Neural crest cell (in vitro differentiated cells): ENCODE measurements around the gene TNIK. TPM values are rescaled to one million over a fixed set of nuclear protein-coding genes. Genes with fewer than 3 reads are reported as not detected.
A peak's percentile ranks its signal among the peaks of the same experiment; 100 is the strongest.

Source experiments
- DNase-seq: peaks from one replicate; pipeline ENCODE4 v3.0.0; 2021; ENCODE audit warnings: low read depth, mixed read lengths, low spot score
- H3K27ac Mint-ChIP-seq: one replicate; pipeline ENCODE4 v1.8.0; 2021; ENCODE audit warnings: mild to moderate bottlenecking, mixed read lengths; ENCODE audit not compliant: unreplicated experiment
- H3K27me3 Mint-ChIP-seq: 2 replicates; pipeline ENCODE4 v1.8.0; 2021; ENCODE audit warnings: low read depth, mild to moderate bottlenecking, mixed read lengths
- H3K36me3 Mint-ChIP-seq: 2 replicates; pipeline ENCODE4 v1.8.0; 2021; ENCODE audit warnings: low read depth, mild to moderate bottlenecking, mixed read lengths
- H3K4me1 Mint-ChIP-seq: 2 replicates; pipeline ENCODE4 v1.8.0; 2021; ENCODE audit warnings: mixed read lengths
- H3K4me3 Mint-ChIP-seq: one replicate; pipeline ENCODE4 v1.8.0; 2021; ENCODE audit warnings: mild to moderate bottlenecking, mixed read lengths
- H3K9me3 Mint-ChIP-seq: 2 replicates; pipeline ENCODE4 v1.8.0; 2021; ENCODE audit warnings: mixed read lengths
- CTCF ChIP-seq: fragments of 200-600 bp; sonication (generic); conservative IDR thresholded peaks from 2 replicates; pipeline ENCODE4 v1.5.0; 2021; ENCODE audit warnings: antibody characterized with exemption, mild to moderate bottlenecking
- total RNA-seq: library from RNA; stranded (reverse); gene quantifications from 2 replicates; pipeline ENCODE4 v1.2.1, GENCODE V29; 2021

The TNIK gene
- total RNA-seq, 1 donor from 2014 or later: 32.3 TPM

- H3K27me3 Mint-ChIP-seq: no peaks in the 10 kb centered on the region
- no peak for DNase-seq
- peaks cover 3% of the 10 kb centered on the region for H3K36me3 Mint-ChIP-seq
- H3K4me1 Mint-ChIP-seq: peaks cover 4% of the 10 kb centered on the region
- H3K4me3 Mint-ChIP-seq: no peak overlapping the region
- peak overlapping the region; percentile 8 for H3K27ac Mint-ChIP-seq
- TF ChIP-seq CTCF: no peak
- H3K9me3 Mint-ChIP-seq: no peaks in the 10 kb centered on the region
Measured at GRCh38 chr3:171213178-171213577, 247.0 kb downstream of the TNIK start.

- H3K27me3 Mint-ChIP-seq: no peaks in the 10 kb centered on the region
- DNase-seq: no peak
- no peaks in the 10 kb centered on the region for H3K9me3 Mint-ChIP-seq
- TF ChIP-seq CTCF: no peak
- peaks cover 4% of the 10 kb centered on the region for H3K4me1 Mint-ChIP-seq
- no peak overlapping the region for H3K4me3 Mint-ChIP-seq
- peaks cover 3% of the 10 kb centered on the region for H3K36me3 Mint-ChIP-seq
- H3K27ac Mint-ChIP-seq: no peak overlapping the region
Measured at GRCh38 chr3:171212648-171213047, 247.6 kb downstream of the TNIK start.

GRCh38 chr3:171206283-171206682 is 253.9 kb downstream of the TNIK start:
- TF ChIP-seq CTCF: no peak
- no peak for DNase-seq
- no peak overlapping the region for H3K27ac Mint-ChIP-seq
- H3K9me3 Mint-ChIP-seq: no peaks in the 10 kb centered on the region
- H3K4me3 Mint-ChIP-seq: no peak overlapping the region
- H3K36me3 Mint-ChIP-seq: peaks cover 6% of the 10 kb centered on the region
- H3K27me3 Mint-ChIP-seq: no peaks in the 10 kb centered on the region
- no peaks in the 10 kb centered on the region for H3K4me1 Mint-ChIP-seq

- no peak for TF ChIP-seq CTCF
- H3K4me1 Mint-ChIP-seq: no peaks in the 10 kb centered on the region
Measured at GRCh38 chr3:171204942-171205341, 255.3 kb downstream of the TNIK start.

GRCh38 chr3:171201825-171202224 is 258.4 kb downstream of the TNIK start:
- Mint-ChIP-seq H3K27ac (no peak overlapping the region), H3K36me3 (peaks cover 5% of the 10 kb centered on the region), H3K27me3 (no peaks in the 10 kb centered on the region), H3K4me1 (peaks cover 12% of the 10 kb centered on the region), H3K9me3 (no peaks in the 10 kb centered on the region), H3K4me3 (no peak overlapping the region)
- DNase-seq: no peak
- TF ChIP-seq CTCF: no peak

More at GRCh38 chr3:171204942-171205341, 255.3 kb downstream of the TNIK start:
- Mint-ChIP-seq H3K9me3 (no peaks in the 10 kb centered on the region), H3K4me3 (no peak overlapping the region), H3K36me3 (peaks cover 5% of the 10 kb centered on the region), H3K27me3 (no peaks in the 10 kb centered on the region), H3K27ac (peak overlapping the region; percentile 69)
- DNase-seq: no peak

GRCh38 chr3:171200750-171201088 is 259.5 kb downstream of the TNIK start:
- Mint-ChIP-seq H3K36me3 (peaks cover 5% of the 10 kb centered on the region), H3K27me3 (no peaks in the 10 kb centered on the region), H3K4me3 (no peak overlapping the region), H3K4me1 (peaks cover 12% of the 10 kb centered on the region), H3K27ac (no peak overlapping the region), H3K9me3 (peaks cover 3% of the 10 kb centered on the region)
- no peak for TF ChIP-seq CTCF
- no peak for DNase-seq
